Calu3 (cell line): ENCODE results near the gene TMEM178B. TPM values are rescaled to one million over a fixed set of nuclear protein-coding genes. Genes with fewer than 3 reads are reported as not detected.

Experiments used
- BruUV-seq: library from RNA; stranded (reverse); fragments of 400-500 nt; replicated peaks from 2 replicates; lab custom pipeline; 2021; lab: Mats Ljungman, UMichigan
- CTCF ChIA-PET: fragments of 300-600 bp; sonication (Branson Sonifier 250); formaldehyde crosslinking; loops from one replicate; lab custom pipeline; 2022; ENCODE audit warnings: antibody characterized with exemption; lab: Charles Lee
- DNase-seq: peaks from one replicate; pipeline ENCODE4 v3.0.0; 2022
- H3K27ac Mint-ChIP-seq: one replicate; pipeline ENCODE4 v1.8.0; 2022; ENCODE audit warnings: mixed read lengths; ENCODE audit not compliant: unreplicated experiment
- H3K27me3 Mint-ChIP-seq: one replicate; pipeline ENCODE4 v1.8.0; 2022; ENCODE audit warnings: mixed read lengths; ENCODE audit not compliant: unreplicated experiment
- H3K36me3 Mint-ChIP-seq: one replicate; pipeline ENCODE4 v1.8.0; 2022; ENCODE audit warnings: mild to moderate bottlenecking, moderate library complexity, mixed read lengths; ENCODE audit not compliant: insufficient read depth, unreplicated experiment
- H3K4me1 Mint-ChIP-seq: one replicate; pipeline ENCODE4 v1.8.0; 2022; ENCODE audit warnings: mild to moderate bottlenecking, low read depth, mixed read lengths; ENCODE audit not compliant: unreplicated experiment
- H3K4me3 Mint-ChIP-seq: one replicate; pipeline ENCODE4 v1.8.0; 2022; ENCODE audit warnings: mild to moderate bottlenecking, low read depth, moderate library complexity, mixed read lengths; ENCODE audit not compliant: unreplicated experiment
- H3K9me3 Mint-ChIP-seq: one replicate; pipeline ENCODE4 v1.8.0; 2022; ENCODE audit warnings: low read depth, mixed read lengths; ENCODE audit not compliant: unreplicated experiment
- CTCF ChIP-seq: fragments of 200-600 bp; IDR thresholded peaks from one replicate; pipeline ENCODE4 v1.8.0; 2022; ENCODE audit warnings: antibody characterized with exemption; ENCODE audit not compliant: unreplicated experiment
- intact Hi-C: fragments of 100-400 bp; cut with micrococcal nuclease; formaldehyde crosslinking; loops from one replicate; pipeline ENCODE4 v1.10.0; 2022; ENCODE audit not compliant: unreplicated experiment
- total RNA-seq: library from RNA; stranded (reverse); gene quantifications from 2 replicates; pipeline ENCODE4 v1.2.3, GENCODE V29; 2022

The TMEM178B gene
- total RNA-seq, 1 experiment from 2014 or later, result 1.5 TPM

- peaks cover 14% of the 10 kb centered on the region for H3K27me3 Mint-ChIP-seq
- no peaks in the 10 kb centered on the region for H3K36me3 Mint-ChIP-seq
- peak; percentile 49 for DNase-seq
- intact Hi-C loops, result loop anchor here (1.0 to 10.0 kb wide), 2 partner anchors 304 to 420 kb away; no protein-coding TSS in a partner anchor
- no TSS peak for BruUV-seq
- no peak for TF ChIP-seq CTCF
- H3K4me1 Mint-ChIP-seq, result no peaks in the 10 kb centered on the region
- CTCF ChIA-PET, result interaction anchor here (0.6 to 1.4 kb wide), 4 partner anchors 114 to 571 kb away, joined by 3 to 7 read pairs (median 5); partner anchors contain the start of gene MRPS33
- no peak overlapping the region for H3K4me3 Mint-ChIP-seq
- H3K9me3 Mint-ChIP-seq, result no peaks in the 10 kb centered on the region
- H3K27ac Mint-ChIP-seq, result no peak overlapping the region
These were observed 157.3 kb downstream of the TMEM178B start for GRCh38 chr7:141231018-141231792.

- Mint-ChIP-seq H3K27ac (no peak overlapping the region), H3K4me1 (no peaks in the 10 kb centered on the region), H3K4me3 (no peak overlapping the region), H3K9me3 (no peaks in the 10 kb centered on the region), H3K36me3 (peaks cover 3% of the 10 kb centered on the region), H3K27me3 (peaks cover 14% of the 10 kb centered on the region)
- no peak for TF ChIP-seq CTCF
- CTCF ChIA-PET, result no interaction called here
- intact Hi-C loops, result loop anchor here (10.0 kb wide), 1 partner anchor 302 kb away; no protein-coding TSS in a partner anchor
- BruUV-seq, result no TSS peak
- no peak for DNase-seq
These were observed 158.6 kb downstream of the TMEM178B start for GRCh38 chr7:141232286-141233051.

GRCh38 chr7:141234335-141235105 lies 160.7 kb downstream of the TMEM178B start:
- Mint-ChIP-seq H3K9me3 (no peaks in the 10 kb centered on the region), H3K27ac (no peak overlapping the region), H3K4me1 (no peaks in the 10 kb centered on the region), H3K36me3 (peaks cover 3% of the 10 kb centered on the region), H3K27me3 (peaks cover 14% of the 10 kb centered on the region), H3K4me3 (no peak overlapping the region)
- no peak for DNase-seq
- no TSS peak for BruUV-seq
- CTCF ChIA-PET, result no interaction called here
- intact Hi-C loops, result loop anchor here (10.0 kb wide), 1 partner anchor 300 kb away; no protein-coding TSS in a partner anchor
- no peak for TF ChIP-seq CTCF

- Mint-ChIP-seq H3K4me1 (no peaks in the 10 kb centered on the region), H3K36me3 (peaks cover 3% of the 10 kb centered on the region), H3K9me3 (no peaks in the 10 kb centered on the region), H3K27me3 (peaks cover 14% of the 10 kb centered on the region), H3K27ac (no peak overlapping the region), H3K4me3 (no peak overlapping the region)
- intact Hi-C loops, result loop anchor here (10.0 kb wide), 1 partner anchor 299 kb away; no protein-coding TSS in a partner anchor
- TF ChIP-seq CTCF, result no peak
- CTCF ChIA-PET, result no interaction called here
- no TSS peak for BruUV-seq
- DNase-seq, result no peak
These were observed 161.8 kb downstream of the TMEM178B start for GRCh38 chr7:141235656-141236055.
